Peyer's patch (tissue), 4 donors: ENCODE measurements around the gene ZNF282. TPM values are rescaled to one million over a fixed set of nuclear protein-coding genes. Genes with fewer than 3 reads are reported as not detected.
A peak's percentile ranks its signal among the peaks of the same experiment; 100 is the strongest.
"Not testable (repeated sequence)": the region's sequence is repeated elsewhere in the genome, so short reads cannot be mapped to it uniquely, and the experiment has no call there.

Experiments
- DNase-seq, 3 donors: peaks; one replicate each; pipeline ENCODE4 v3.0.0-alpha.2; 2017 to 2019
- H3K27ac ChIP-seq, 4 donors: fragments of 200-600 bp; sonication (generic); one replicate each; pipeline ENCODE4 v1.5.1; 2016 to 2019
- H3K27me3 ChIP-seq, 2 donors: fragments of 200-600 bp; sonication (generic); one replicate each; pipeline ENCODE4 v1.5.1; 2019
- H3K36me3 ChIP-seq, 3 donors: fragments of 200-600 bp; sonication (generic); one replicate each; pipeline ENCODE4 v1.5.1; 2016 to 2019
- H3K4me1 ChIP-seq, 4 donors: fragments of 200-600 bp; sonication (generic); one replicate each; pipeline ENCODE4 v1.5.1; 2016 to 2019
- H3K4me3 ChIP-seq, 4 donors: fragments of 200-600 bp; sonication (generic); 1 replicate in 3 of 4; 2 replicates in 1 of 4; pipeline ENCODE4 v1.5.1; 2016 to 2019; ENCODE audit warnings: mild to moderate bottlenecking in 1 of 4
- H3K9me3 ChIP-seq, 4 donors: fragments of 200-600 bp; sonication (generic); one replicate each; pipeline ENCODE4 v1.5.1; 2016 to 2019; ENCODE audit warnings: mild to moderate bottlenecking in 1 of 4
- CTCF ChIP-seq, 6 experiments: fragments of 450-650 bp in 4 of 6; fragments of 200-600 bp in 2 of 6; sonication (generic) in 1 of 6; IDR thresholded peaks; one replicate each; pipeline ENCODE4 v1.5.1; 2017 to 2019; ENCODE audit warnings: antibody characterized with exemption in 6 of 6, mild to moderate bottlenecking in 3 of 6, moderate library complexity in 1 of 6
- POLR2A ChIP-seq, 2 donors: fragments of 450-650 bp; IDR thresholded peaks; one replicate each; pipeline ENCODE4 v1.5.1; 2017; ENCODE audit warnings: antibody characterized with exemption in 2 of 2, mild to moderate bottlenecking in 2 of 2, moderate library complexity in 2 of 2
- small RNA-seq, 2 donors: library from RNA; depleted of rRNA; stranded (forward); fragments of <200 nt; gene quantifications; one replicate each; pipeline ENCODE3, GENCODE V24; 2016
- total RNA-seq, 4 donors: library from RNA; depleted of rRNA; stranded (reverse); fragments of >200 nt; gene quantifications; one replicate each; pipeline ENCODE4 v1.1.0, GENCODE V29; 2016

The ZNF282 gene
- total RNA-seq, 4 donors from 2014 or later, result 22.8 to 37.3 (median 31.7) TPM

GRCh38 chr7:149261316-149261828 lies 66.0 kb downstream of the ZNF282 start:
- H3K36me3 ChIP-seq, result peaks cover 0 to 2% (median 0%) of the 10 kb centered on the region in 3 donors
- H3K27me3 ChIP-seq, result no peaks in the 10 kb centered on the region
- TF ChIP-seq CTCF (IDR thresholded peaks at IDR 0.05), result no peak
- TF ChIP-seq POLR2A (IDR thresholded peaks at IDR 0.05), result no peak
- peak overlapping the region; percentile 49 to 89 (median 75) for H3K4me3 ChIP-seq
- DNase-seq, result peak in 2 of 3 donors; percentile 20 to 47
- H3K27ac ChIP-seq, result peak overlapping the region; percentile 79 to 98 (median 90)
- peaks cover 0 to 10% (median 2%) of the 10 kb centered on the region in 4 donors for H3K4me1 ChIP-seq
- no peaks in the 10 kb centered on the region for H3K9me3 ChIP-seq

GRCh38 chr7:149261829-149262617 lies 66.7 kb downstream of the ZNF282 start, which contains the start of gene ZNF783:
ZNF783 (plus strand) TSS chr7:149262196; CDS start chr7:149262334, 138 bp downstream.
- Histone ChIP-seq H3K27me3 (no peaks in the 10 kb centered on the region), H3K36me3 (peaks cover 0 to 9% (median 0%) of the 10 kb centered on the region in 3 donors), H3K4me1 (peaks cover 0 to 10% (median 2%) of the 10 kb centered on the region in 4 donors), H3K9me3 (no peaks in the 10 kb centered on the region), H3K27ac (peak within 1 kb of the TSS; percentile 79 to 98 (median 90)), H3K4me3 (peak within 1 kb of the TSS; percentile 49 to 89 (median 75))
- TF ChIP-seq POLR2A (IDR thresholded peaks at IDR 0.05) (no peak), CTCF (IDR thresholded peaks at IDR 0.05) (peak; percentile 87 to 97 (median 95))
- peak; percentile 85 to 96 (median 91) for DNase-seq

- peak in 1 of 3 donors; percentile 39 for DNase-seq
- H3K27me3 ChIP-seq, result no peaks in the 10 kb centered on the region
- peaks cover 0 to 7% (median 2%) of the 10 kb centered on the region in 4 donors for H3K4me1 ChIP-seq
- H3K36me3 ChIP-seq, result peaks cover 0 to 46% (median 0%) of the 10 kb centered on the region in 3 donors
- no peak overlapping the region for H3K4me3 ChIP-seq
- H3K27ac ChIP-seq, result no peak overlapping the region
- TF ChIP-seq POLR2A (IDR thresholded peaks at IDR 0.05) (no peak), CTCF (IDR thresholded peaks at IDR 0.05) (no peak)
- H3K9me3 ChIP-seq, result no peaks in the 10 kb centered on the region
Measured at GRCh38 chr7:149266451-149266850, 71.1 kb downstream of the ZNF282 start.

GRCh38 chr7:149267733-149268132 lies 72.4 kb downstream of the ZNF282 start:
- Histone ChIP-seq H3K9me3 (no peaks in the 10 kb centered on the region), H3K27ac (no peak overlapping the region), H3K4me3 (no peak overlapping the region), H3K36me3 (peaks cover 0 to 53% (median 0%) of the 10 kb centered on the region in 3 donors), H3K4me1 (peaks cover 0 to 3% (median 0%) of the 10 kb centered on the region in 4 donors), H3K27me3 (no peaks in the 10 kb centered on the region)
- TF ChIP-seq POLR2A (IDR thresholded peaks at IDR 0.05) (no peak), CTCF (IDR thresholded peaks at IDR 0.05) (no peak)
- DNase-seq, result peak in 1 of 3 donors; percentile 34

- H3K27ac ChIP-seq, H3K27me3 ChIP-seq, DNase-seq, H3K9me3 ChIP-seq, H3K4me3 ChIP-seq, H3K4me1 ChIP-seq: not testable (repeated sequence)
- H3K36me3 ChIP-seq, result peaks cover 0 to 62% (median 0%) of the 10 kb centered on the region in 3 donors
Measured at GRCh38 chr7:149274424-149274823, 79.1 kb downstream of the ZNF282 start.

Small RNA genes within 50 kb of the gene (small RNA-seq; reads per million reads assigned to genes)
- gene AC004890.1, result 0 reads per million in 2 donors

Other genes with a start within 250 kb of the ZNF282 start
- gene PDIA4, start 167.0 kb upstream of the ZNF282 start, total RNA-seq, result 100 to 1,000 TPM in 1 of 4 donors, 10 to 100 TPM in 3; 57.1 to 100 (median 61.6) TPM
- 10 to 100 TPM in 1 of 4 donors, 1 to 10 TPM in 3; 3.7 to 11.5 (median 7.6) TPM for gene ZNF786, start 104.8 kb upstream of the ZNF282 start, total RNA-seq
- 1 to 10 TPM in 3 of 4 donors, under 1 TPM in 1; 0.88 to 2.5 (median 2.0) TPM for gene ZNF425, start 69.2 kb upstream of the ZNF282 start, total RNA-seq
- 10 to 100 TPM; 11.9 to 34.7 (median 26.5) TPM for gene ZNF398, start 48.1 kb upstream of the ZNF282 start, total RNA-seq
- gene ZNF212, start 44.1 kb downstream of the ZNF282 start, total RNA-seq, result 10 to 100 TPM; 19.8 to 24.9 (median 23.2) TPM
- 10 to 100 TPM; 10.7 to 86.6 (median 24.9) TPM for gene ZNF783, start 66.7 kb downstream of the ZNF282 start, total RNA-seq